NOMO-1 treated with dmso at 0.1 percent for 144 hours (cell line): ENCODE results near the gene MEF2B.

Source experiments
- DNase-seq: peaks from one replicate; lab custom pipeline; 2025; ENCODE audit not compliant: unreplicated experiment; lab: John Stamatoyannopoulos, UW

Gene MEF2B

GRCh38 chr19:19170053-19170872 is at the start of gene MEF2B:
TSS of gene MEF2B (minus strand) at chr19:19170263. CDS start at chr19:19150735, 19,528 bp downstream.
- DNase-seq, result peak; percentile 14

DNA sequence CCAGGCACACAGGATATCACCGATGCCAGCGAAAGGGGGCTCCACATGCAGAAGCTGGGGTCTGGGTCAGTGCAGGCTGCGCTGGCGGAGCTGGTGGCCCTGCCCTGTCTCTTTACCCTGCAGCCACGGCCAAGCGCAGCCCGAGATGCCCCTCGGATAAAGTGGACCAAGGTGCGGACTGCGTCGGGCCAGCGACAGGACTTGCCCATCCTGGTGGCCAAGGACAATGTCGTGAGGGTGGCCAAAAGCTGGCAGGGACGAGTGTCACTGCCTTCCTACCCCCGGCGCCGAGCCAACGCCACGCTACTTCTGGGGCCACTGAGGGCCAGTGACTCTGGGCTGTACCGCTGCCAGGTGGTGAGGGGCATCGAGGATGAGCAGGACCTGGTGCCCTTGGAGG is 48.8 kb upstream of the MEF2B start:
- no peak for DNase-seq

DNA sequence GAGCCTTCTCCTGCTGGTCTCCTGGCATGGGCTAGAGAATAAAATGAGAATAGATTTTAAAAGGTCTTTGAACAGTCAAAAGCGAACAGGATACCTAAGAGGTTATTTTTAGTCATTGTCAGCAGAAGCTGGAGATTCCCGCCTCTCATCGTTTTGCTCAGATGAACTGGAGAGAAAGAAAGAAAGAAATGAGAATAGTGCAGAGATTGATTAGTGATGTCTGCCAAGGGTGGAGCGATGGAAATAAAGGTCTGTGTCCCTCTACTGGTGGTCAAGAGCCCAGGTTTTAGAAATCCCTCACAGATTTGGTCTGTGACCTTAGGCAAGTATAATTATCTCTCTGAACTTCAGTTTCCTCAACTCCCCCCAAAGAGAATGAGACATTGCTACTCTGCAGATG is 47.0 kb upstream of the MEF2B start:
- no peak for DNase-seq

- DNase-seq, result no peak
These were observed 45.7 kb upstream of the MEF2B start for GRCh38 chr19:19215792-19216191.

DNA sequence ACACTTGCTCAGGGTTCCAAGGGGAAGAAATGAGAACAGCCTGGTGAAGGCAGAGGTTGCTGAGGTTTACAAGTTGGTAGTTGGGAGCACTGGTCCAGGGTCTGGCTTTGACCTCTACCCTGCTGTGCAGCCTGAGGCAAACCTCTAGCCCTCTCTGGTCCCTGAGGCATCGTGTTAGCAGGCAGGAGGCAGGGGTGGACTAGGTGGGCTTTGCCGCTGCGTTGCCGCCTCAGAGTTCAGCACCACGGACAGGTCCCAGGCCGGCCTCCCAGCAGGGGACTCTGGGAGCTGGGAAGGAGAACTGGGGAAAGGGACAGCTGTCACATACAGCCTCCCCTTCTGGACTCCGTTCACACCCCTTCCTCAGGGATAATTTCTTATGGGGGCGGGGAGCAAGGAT is 44.8 kb upstream of the MEF2B start:
- no peak for DNase-seq

GRCh38 chr19:19214159-19214490 is 44.1 kb upstream of the MEF2B start:
- DNase-seq, result no peak

- no peak for DNase-seq
These were observed 43.5 kb upstream of the MEF2B start for GRCh38 chr19:19213426-19214158.

- DNase-seq, result no peak
These were observed 42.9 kb upstream of the MEF2B start for GRCh38 chr19:19212916-19213315.

DNA sequence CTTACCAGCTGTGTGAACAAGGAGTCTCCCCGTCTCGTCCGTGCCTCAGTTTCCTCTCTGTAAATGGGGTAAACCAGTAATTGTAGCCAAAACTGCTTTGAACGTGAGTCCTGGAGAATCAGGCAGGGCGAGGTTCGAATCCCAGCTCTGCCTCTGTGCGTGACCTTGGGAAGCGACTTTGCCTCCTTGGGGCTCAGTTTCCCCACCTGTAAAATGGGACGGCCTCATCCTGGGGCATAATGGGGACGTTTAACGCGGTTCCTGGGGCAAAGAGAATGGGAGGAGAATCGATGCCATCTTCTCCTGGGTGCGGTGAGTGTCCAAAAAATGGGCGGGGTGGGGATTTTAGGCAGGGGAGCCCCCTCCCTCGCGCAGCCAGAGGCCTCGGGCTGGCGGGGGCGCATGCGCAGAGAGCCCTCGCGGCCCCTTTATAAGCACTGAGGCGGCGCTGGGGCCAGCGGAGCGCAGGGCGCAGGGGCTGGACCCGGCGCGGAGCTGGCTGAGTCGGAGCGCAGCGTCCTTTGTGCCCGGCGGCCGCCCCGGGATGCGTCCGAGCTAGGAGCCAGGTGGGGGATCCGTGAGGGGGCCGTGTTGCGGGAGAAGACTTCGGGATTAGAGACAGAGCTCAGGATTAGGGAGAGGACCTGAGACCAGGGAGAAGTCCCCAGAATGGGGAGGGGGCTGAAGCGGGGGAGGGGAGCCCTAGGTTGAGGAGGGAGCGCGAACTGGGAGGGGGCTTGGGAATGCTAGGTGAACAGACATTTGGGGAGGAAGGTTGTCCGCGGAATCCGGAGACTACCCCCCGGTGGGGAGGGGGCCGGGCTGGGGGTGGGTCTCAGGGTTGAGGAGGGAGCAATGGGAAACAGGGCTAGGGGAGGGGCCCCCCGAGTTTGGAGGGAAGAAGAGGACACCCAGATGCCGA is 41.7 kb upstream of the MEF2B start, which contains the start of gene NCAN:
Gene NCAN, plus strand, starts transcription at position 460 of the 922 bp plus-strand sequence. CDS start 4,996 bp downstream, outside the sequence.
- DNase-seq, result no peak

DNA sequence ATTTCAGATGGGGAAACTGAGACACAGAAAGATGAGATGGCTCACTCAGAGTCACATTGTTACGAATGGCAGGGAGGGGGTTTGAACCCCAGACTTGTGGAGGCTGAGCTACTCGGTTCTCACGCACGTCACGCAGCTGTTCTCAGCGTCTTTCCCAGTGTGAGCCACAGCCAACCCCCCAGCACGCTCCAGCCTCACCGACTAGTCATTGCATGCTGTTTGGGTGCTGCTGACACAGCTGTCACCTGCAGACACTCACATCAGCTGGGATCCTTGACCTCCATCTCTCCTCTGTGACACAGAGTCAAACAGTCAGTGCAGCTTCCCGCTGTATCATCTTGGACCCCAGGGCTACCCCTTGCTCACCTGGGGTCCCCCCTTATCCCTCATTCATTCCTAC is 39.3 kb upstream of the MEF2B start:
- DNase-seq, result no peak

DNA sequence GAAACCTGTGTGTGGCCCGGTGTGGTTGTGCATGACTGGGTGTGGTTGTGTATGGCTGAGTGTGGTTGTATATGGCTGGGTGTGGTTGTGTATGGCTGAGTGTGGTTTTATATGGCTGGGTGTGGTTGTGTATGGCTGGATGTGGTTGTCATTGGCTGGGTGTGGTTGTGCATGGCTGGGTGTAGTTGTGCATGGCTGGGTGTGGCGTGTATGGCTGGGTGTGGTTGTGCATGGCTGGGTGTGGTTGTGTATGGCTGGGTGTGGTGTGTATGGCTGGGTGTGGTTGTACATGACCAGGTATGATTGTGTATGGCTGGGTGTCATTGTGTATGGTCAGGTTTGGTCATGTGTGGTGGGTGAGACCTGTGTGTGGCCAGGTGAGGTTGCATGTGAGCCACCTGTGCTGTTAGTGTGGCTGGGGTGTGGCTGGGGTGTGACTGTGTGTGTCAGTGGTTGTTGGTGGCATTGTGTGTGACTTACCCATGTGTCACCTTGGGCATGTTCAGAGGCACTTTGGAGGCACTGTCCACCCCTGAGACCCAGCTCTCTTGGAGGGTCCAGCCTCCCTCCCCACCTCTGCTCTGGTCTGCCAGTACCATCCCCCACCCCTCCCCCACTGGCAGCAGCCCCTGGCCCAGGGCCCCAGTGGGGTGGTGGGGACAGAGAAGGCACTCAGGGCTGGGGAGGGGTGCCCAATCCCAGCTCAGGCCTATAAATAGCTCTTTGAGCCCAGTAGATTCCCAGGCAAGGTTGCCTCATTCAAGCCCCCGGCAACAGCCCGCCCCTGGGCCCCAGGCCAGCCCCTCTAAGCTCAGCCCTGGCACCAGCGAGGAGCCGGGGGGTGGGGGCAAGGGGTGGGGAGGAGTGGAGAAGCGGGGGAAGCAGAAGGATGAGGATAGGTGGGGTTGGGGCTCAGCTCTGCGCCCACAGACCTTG is 37.8 kb upstream of the MEF2B start:
- no peak for DNase-seq

- DNase-seq, result no peak
These were observed 36.9 kb upstream of the MEF2B start for GRCh38 chr19:19206938-19207337.

DNA sequence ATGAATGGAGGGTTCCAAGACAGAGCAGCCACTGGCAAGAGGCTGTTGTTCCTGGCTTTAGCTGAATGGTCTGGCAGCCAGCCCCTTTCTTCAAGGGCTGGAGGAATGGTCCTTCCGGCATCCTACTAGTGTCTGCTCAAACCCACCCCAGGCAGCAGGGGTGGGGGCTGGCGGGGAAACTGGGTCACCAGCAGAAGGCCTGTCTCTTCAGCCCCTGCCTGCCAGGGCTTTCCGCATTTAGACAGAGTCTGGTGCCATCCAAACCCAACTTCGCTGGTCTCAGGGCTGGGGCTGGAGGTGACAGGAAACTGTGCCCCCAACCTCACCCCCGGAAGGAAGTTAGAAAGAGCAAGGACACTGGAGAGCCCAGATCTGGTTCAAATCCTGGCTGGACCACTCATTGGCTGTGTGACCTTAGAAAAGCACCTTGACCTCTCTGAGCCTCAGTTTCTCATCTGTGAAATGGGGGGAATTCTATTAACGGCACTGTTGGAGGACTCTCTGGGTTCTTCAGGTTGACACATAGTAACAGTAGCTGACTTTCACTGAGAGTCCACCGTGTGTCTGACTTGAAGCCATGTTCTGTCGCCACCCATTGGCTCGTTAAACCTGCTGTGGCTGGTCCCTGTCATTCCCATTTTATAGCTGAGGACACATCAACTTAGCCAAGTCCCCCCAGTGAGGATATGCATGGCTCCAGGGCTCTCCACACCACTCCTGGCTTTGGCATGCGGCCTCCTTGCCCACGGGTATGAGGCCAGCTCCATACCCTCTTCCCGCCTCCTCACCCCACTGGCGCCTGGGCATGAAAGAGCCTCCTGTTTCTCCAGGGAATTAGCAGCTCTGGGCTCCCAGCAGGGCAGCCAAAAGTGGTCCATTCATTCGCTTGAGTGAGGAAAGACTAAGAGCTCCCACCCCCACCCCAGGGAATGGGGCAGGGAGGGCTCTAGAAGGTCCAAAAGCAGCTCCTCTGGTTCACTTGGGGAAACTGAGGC is 35.6 kb upstream of the MEF2B start:
- no peak for DNase-seq

DNA sequence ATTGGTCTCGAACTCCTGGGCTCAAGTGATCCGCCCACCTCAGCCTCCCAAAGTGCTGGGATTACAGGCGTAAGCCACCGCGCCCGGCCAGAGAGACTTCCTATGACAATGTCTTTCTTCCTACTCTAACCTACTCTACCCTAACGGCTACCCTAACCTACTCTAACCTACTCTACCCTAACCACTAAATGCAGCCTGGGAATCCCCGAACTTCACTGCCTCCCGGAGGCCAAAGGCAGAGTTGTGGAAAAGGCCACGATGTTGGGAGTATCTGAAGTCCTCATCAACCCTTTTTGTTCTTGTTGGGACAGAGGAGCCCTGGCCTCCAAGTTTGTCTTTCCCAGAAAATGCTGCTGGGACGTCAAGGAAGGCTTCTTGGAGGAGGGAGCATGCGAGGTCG is 34.1 kb upstream of the MEF2B start:
- DNase-seq, result no peak

- DNase-seq, result peak; percentile 89
These were observed 33.2 kb upstream of the MEF2B start, which contains the start of gene NR2C2AP for GRCh38 chr19:19203012-19203856. TSS of gene NR2C2AP (minus strand) at chr19:19203414. CDS start at chr19:19203060, 354 bp downstream.

GRCh38 chr19:19202707-19203011 is 32.6 kb upstream of the MEF2B start:
- no peak for DNase-seq

DNA sequence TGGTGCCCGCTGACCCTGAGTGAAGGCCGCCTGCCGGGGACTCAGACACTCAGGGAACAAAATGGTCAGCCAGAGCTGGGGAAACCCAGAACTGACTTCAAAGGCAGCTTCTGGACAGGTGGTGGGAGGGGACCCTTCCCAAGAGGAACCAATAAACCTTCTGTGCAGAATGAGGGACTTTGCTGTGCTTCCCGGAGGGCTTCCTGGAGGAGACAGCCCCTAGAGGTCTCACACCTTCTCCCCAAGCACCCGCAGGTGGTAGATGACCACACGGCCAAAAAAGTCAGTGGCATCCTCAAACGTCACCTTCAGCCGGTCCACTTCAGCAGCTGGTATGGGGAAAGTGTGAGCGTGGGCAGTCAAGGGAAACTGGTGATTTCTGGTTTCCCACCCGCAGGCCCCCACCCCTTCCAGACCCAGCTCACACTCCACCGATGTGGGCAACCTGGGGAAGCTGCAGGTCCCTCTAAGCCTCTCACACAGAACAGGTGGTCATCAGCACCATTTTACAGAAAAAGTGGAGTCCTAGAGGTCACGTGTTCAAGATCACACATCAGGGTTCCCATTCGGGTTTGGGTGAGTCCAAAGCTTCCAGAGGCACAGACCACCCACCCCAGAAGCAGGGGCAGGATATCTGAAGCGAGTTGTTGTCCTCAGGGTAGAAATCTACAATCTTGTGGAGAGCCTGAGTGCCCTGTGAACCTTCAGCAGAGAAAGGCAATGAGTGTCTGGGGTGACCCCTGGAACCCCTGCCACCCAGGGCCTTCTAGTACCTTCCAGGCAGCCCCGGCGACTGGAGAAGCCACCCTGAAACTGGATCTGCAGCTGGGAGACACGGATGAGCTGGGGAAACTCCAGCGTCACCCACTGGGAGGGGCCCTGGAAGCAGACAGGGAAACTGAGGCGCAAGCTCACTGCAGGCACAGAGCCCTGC is 31.9 kb upstream of the MEF2B start:
- DNase-seq, result no peak
